ENCODE measurements around the gene PDPN.

GRCh38 chr1:13583595-13583965, at the start of gene PDPN:
- TF ChIP-seq CTCF (IDR thresholded peaks at IDR 0.05) (no peak), POLR2A (IDR thresholded peaks at IDR 0.05) (no peak)

All from body of pancreas (tissue), 4 donors.